GM23338 (cell line): ENCODE results near the gene LIMCH1. TPM values are rescaled to one million over a fixed set of nuclear protein-coding genes. Genes with fewer than 3 reads are reported as not detected.

Experiments used
- ATAC-seq: fragments of 200-7000 bp; cut with Tn5 transposase; 3 replicates; pipeline ENCODE4 v1.9.1; 2020
- DNase-seq: peaks from one replicate; pipeline ENCODE4 v3.0.0-alpha.2; 2015; ENCODE audit warnings: low spot score
- H2AFZ ChIP-seq: fragments of 200-600 bp; sonication (generic); 2 replicates; pipeline ENCODE4 v1.8.0; 2016; ENCODE audit warnings: antibody characterized with exemption, mild to moderate bottlenecking, moderate library complexity
- H3F3A ChIP-seq: fragments of 200-600 bp; sonication (generic); replicated peaks from 2 replicates; pipeline ENCODE4 v1.8.0; 2017; ENCODE audit warnings: antibody characterized with exemption, mixed run types, low read depth
- H3K27ac ChIP-seq: fragments of 200-600 bp; sonication (generic); 2 replicates; pipeline ENCODE4 v1.6.1; 2016; ENCODE audit warnings: low read depth
- H3K27me3 ChIP-seq: fragments of 200-600 bp; sonication (generic); 2 replicates; pipeline ENCODE4 v1.8.0; 2016; ENCODE audit warnings: mild to moderate bottlenecking, mixed run types, moderate library complexity; ENCODE audit not compliant: insufficient read depth
- H3K36me3 ChIP-seq: fragments of 200-600 bp; sonication (generic); 2 replicates; pipeline ENCODE4 v1.8.0; 2016; ENCODE audit warnings: mild to moderate bottlenecking; ENCODE audit not compliant: insufficient read depth
- H3K4me1 ChIP-seq: fragments of 200-600 bp; sonication (generic); 2 replicates; pipeline ENCODE4 v1.8.0; 2016; ENCODE audit warnings: mild to moderate bottlenecking, moderate library complexity; ENCODE audit not compliant: insufficient read depth
- H3K4me2 ChIP-seq: fragments of 200-600 bp; sonication (generic); 2 replicates; pipeline ENCODE4 v1.7.1; 2017; ENCODE audit warnings: mixed run types
- H3K4me3 ChIP-seq: fragments of 200-600 bp; sonication (generic); 2 replicates; pipeline ENCODE4 v1.6.1; 2016; ENCODE audit warnings: mixed run types
- H3K79me2 ChIP-seq: fragments of 200-600 bp; sonication (generic); replicated peaks from 2 replicates; pipeline ENCODE4 v1.8.0; 2017; ENCODE audit warnings: mild to moderate bottlenecking; ENCODE audit not compliant: insufficient read depth
- H3K9me2 ChIP-seq: fragments of 200-600 bp; sonication (generic); 2 replicates; pipeline ENCODE4 v1.8.0; 2017; ENCODE audit not compliant: insufficient read depth
- H4K20me1 ChIP-seq: fragments of 200-600 bp; sonication (generic); replicated peaks from 2 replicates; pipeline ENCODE4 v1.8.0; 2017; ENCODE audit warnings: mild to moderate bottlenecking; ENCODE audit not compliant: insufficient read depth
- H3K27ac Mint-ChIP-seq: 2 replicates; pipeline ENCODE4 v1.8.0; 2020; ENCODE audit warnings: inconsistent platforms, mild to moderate bottlenecking, moderate library complexity, mixed read lengths
- H3K27me3 Mint-ChIP-seq: 3 replicates; pipeline ENCODE4 v1.8.0; 2022; ENCODE audit warnings: low read depth, mild to moderate bottlenecking, moderate library complexity, mixed read lengths, inconsistent platforms; ENCODE audit not compliant: insufficient read depth, poor library complexity
- H3K36me3 Mint-ChIP-seq: 3 replicates; pipeline ENCODE4 v1.8.0; 2021; ENCODE audit warnings: low read depth, mild to moderate bottlenecking, inconsistent platforms, moderate library complexity, mixed read lengths
- H3K4me1 Mint-ChIP-seq: 3 replicates; pipeline ENCODE4 v1.8.0; 2020; ENCODE audit warnings: mild to moderate bottlenecking, inconsistent platforms, mixed read lengths
- H3K4me3 Mint-ChIP-seq: 3 replicates; pipeline ENCODE4 v1.8.0; 2021; ENCODE audit warnings: moderate library complexity, mild to moderate bottlenecking, inconsistent platforms, mixed read lengths
- H3K9me3 Mint-ChIP-seq: 3 replicates; pipeline ENCODE4 v1.8.0; 2020; ENCODE audit warnings: moderate library complexity, mild to moderate bottlenecking, inconsistent platforms, mixed read lengths
- CREB1 ChIP-seq: fragments of 250-450 bp; sonication (Bioruptor Pico); IDR thresholded peaks from 2 replicates; pipeline ENCODE4 v1.5.0; 2020; ENCODE audit warnings: low read depth, mild to moderate bottlenecking, moderate library complexity
- EZH2 ChIP-seq: fragments of 200-600 bp; sonication (generic); IDR thresholded peaks from one replicate; pipeline ENCODE4 v1.8.0; 2017; ENCODE audit warnings: antibody characterized with exemption, mild to moderate bottlenecking, low read depth; ENCODE audit not compliant: unreplicated experiment
- EZH2phosphoT487 ChIP-seq: fragments of 200-600 bp; sonication (generic); IDR thresholded peaks from one replicate; pipeline ENCODE4 v1.8.1; 2018; ENCODE audit warnings: antibody characterized with exemption; ENCODE audit not compliant: unreplicated experiment
- JUNB ChIP-seq: IDR thresholded peaks from one replicate; pipeline ENCODE4 v1.6.1; 2016; ENCODE audit warnings: antibody characterized with exemption; ENCODE audit not compliant: unreplicated experiment
- NANOG ChIP-seq: IDR thresholded peaks from 2 replicates; pipeline ENCODE4 v1.6.1; 2016; ENCODE audit warnings: antibody characterized with exemption, borderline replicate concordance
- POLR2AphosphoS5 ChIP-seq: IDR thresholded peaks from 2 replicates; pipeline ENCODE4 v1.6.1; 2016; ENCODE audit warnings: antibody characterized with exemption, low read depth
- STAT1 ChIP-seq: IDR thresholded peaks from one replicate; pipeline ENCODE4 v1.6.1; 2016; ENCODE audit warnings: antibody characterized with exemption; ENCODE audit not compliant: unreplicated experiment
- ZNF114 ChIP-seq: fragments of 250-450 bp; sonication (Bioruptor Pico); IDR thresholded peaks from 2 replicates; pipeline ENCODE4 v1.5.0; 2020; ENCODE audit warnings: mild to moderate bottlenecking, moderate library complexity
- ZNF331 ChIP-seq: fragments of 250-450 bp; sonication (Bioruptor Pico); IDR thresholded peaks from 2 replicates; pipeline ENCODE4 v1.5.0; 2020; ENCODE audit warnings: low read depth, mild to moderate bottlenecking, moderate library complexity
- polyA plus RNA-seq: library from polyadenylated mRNA; unstranded; fragments of >200 nt; fragmentation: Nextera tagmentation; extraction: Ambion mirVana; gene quantifications from 2 replicates; pipeline ENCODE4 v1.2.1, GENCODE V29; 2016
- total RNA-seq: library from RNA; depleted of rRNA; stranded (reverse); fragments of >200 nt; shearing (Covaris generic); gene quantifications from 2 replicates; pipeline ENCODE4 v1.2.3, GENCODE V29; 2014
- TF ChIP-seq, protein P1 (sequence below): fragments of 250-450 bp; sonication (Bioruptor Pico); IDR thresholded peaks from 2 replicates; pipeline ENCODE4 v1.5.0; 2020; ENCODE audit warnings: mild to moderate bottlenecking, moderate library complexity
- TF ChIP-seq, protein P2 (sequence below): IDR thresholded peaks from one replicate; pipeline ENCODE4 v1.6.1; 2018; ENCODE audit warnings: antibody characterized with exemption; ENCODE audit not compliant: unreplicated experiment
- TF ChIP-seq, protein P3 (sequence below): IDR thresholded peaks from 2 replicates; pipeline ENCODE4 v1.6.1; 2016; ENCODE audit warnings: antibody characterized with exemption
- TF ChIP-seq, protein P4 (sequence below), 2 experiments: fragments of 200-600 bp in 1 of 2; sonication (generic) in 1 of 2; conservative IDR thresholded peaks; 2 replicates each; pipeline versions ENCODE4 v1.5.1 to v1.6.1; 2016 to 2017; ENCODE audit warnings: antibody characterized with exemption in 2 of 2, low read depth in 2 of 2, mild to moderate bottlenecking in 2 of 2, moderate library complexity in 1 of 2

LIMCH1 gene
- total and polyA plus RNA-seq, 2 experiments from 2014 or later, result 1.5 TPM

DNA sequence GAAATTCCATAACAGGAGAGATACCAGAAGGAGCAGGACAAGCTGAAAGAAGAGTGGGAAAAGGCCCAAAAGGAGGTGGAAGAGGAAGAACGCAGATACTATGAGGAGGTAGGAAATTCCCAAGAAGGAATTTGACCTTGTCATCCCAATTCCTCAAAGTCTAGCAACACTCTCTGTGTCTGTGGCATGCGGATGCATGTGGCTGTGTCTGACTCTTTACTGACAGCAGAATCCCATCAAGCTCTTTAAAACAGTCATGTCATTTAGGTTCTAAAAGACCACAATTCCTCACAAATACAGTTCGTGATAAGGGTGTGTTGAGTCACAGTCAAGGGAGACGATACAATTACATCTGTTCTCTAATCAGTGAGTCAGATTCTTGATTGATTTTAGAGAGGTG, 142.0 kb downstream of the LIMCH1 start:
- Histone ChIP-seq H4K20me1 (no peaks in the 10 kb centered on the region), H3K36me3 (no peaks in the 10 kb centered on the region), H2AFZ (no peak overlapping the region), H3K4me2 (no peak overlapping the region), H3K27ac (no peak overlapping the region), H3F3A (no peaks in the 10 kb centered on the region), H3K4me3 (no peak overlapping the region), H3K4me1 (peaks cover 7% of the 10 kb centered on the region; the same call in 1 of the 2 replicates), H3K9me2 (peaks cover 1% of the 10 kb centered on the region; the same call in 1 of the 2 replicates), H3K79me2 (no peaks in the 10 kb centered on the region), H3K27me3 (no peaks in the 10 kb centered on the region)
- peaks cover 6% of the 10 kb centered on the region; the same call in 2 of the 3 replicates for H3K4me1 Mint-ChIP-seq
- peaks cover 3% of the 10 kb centered on the region for H3K27me3 Mint-ChIP-seq
- ATAC-seq (no peak), DNase-seq (no peak)
- no peak overlapping the region for H3K27ac Mint-ChIP-seq
- no peak overlapping the region for H3K4me3 Mint-ChIP-seq
- H3K9me3 Mint-ChIP-seq, result no peaks in the 10 kb centered on the region
- TF ChIP-seq, protein P1, sequence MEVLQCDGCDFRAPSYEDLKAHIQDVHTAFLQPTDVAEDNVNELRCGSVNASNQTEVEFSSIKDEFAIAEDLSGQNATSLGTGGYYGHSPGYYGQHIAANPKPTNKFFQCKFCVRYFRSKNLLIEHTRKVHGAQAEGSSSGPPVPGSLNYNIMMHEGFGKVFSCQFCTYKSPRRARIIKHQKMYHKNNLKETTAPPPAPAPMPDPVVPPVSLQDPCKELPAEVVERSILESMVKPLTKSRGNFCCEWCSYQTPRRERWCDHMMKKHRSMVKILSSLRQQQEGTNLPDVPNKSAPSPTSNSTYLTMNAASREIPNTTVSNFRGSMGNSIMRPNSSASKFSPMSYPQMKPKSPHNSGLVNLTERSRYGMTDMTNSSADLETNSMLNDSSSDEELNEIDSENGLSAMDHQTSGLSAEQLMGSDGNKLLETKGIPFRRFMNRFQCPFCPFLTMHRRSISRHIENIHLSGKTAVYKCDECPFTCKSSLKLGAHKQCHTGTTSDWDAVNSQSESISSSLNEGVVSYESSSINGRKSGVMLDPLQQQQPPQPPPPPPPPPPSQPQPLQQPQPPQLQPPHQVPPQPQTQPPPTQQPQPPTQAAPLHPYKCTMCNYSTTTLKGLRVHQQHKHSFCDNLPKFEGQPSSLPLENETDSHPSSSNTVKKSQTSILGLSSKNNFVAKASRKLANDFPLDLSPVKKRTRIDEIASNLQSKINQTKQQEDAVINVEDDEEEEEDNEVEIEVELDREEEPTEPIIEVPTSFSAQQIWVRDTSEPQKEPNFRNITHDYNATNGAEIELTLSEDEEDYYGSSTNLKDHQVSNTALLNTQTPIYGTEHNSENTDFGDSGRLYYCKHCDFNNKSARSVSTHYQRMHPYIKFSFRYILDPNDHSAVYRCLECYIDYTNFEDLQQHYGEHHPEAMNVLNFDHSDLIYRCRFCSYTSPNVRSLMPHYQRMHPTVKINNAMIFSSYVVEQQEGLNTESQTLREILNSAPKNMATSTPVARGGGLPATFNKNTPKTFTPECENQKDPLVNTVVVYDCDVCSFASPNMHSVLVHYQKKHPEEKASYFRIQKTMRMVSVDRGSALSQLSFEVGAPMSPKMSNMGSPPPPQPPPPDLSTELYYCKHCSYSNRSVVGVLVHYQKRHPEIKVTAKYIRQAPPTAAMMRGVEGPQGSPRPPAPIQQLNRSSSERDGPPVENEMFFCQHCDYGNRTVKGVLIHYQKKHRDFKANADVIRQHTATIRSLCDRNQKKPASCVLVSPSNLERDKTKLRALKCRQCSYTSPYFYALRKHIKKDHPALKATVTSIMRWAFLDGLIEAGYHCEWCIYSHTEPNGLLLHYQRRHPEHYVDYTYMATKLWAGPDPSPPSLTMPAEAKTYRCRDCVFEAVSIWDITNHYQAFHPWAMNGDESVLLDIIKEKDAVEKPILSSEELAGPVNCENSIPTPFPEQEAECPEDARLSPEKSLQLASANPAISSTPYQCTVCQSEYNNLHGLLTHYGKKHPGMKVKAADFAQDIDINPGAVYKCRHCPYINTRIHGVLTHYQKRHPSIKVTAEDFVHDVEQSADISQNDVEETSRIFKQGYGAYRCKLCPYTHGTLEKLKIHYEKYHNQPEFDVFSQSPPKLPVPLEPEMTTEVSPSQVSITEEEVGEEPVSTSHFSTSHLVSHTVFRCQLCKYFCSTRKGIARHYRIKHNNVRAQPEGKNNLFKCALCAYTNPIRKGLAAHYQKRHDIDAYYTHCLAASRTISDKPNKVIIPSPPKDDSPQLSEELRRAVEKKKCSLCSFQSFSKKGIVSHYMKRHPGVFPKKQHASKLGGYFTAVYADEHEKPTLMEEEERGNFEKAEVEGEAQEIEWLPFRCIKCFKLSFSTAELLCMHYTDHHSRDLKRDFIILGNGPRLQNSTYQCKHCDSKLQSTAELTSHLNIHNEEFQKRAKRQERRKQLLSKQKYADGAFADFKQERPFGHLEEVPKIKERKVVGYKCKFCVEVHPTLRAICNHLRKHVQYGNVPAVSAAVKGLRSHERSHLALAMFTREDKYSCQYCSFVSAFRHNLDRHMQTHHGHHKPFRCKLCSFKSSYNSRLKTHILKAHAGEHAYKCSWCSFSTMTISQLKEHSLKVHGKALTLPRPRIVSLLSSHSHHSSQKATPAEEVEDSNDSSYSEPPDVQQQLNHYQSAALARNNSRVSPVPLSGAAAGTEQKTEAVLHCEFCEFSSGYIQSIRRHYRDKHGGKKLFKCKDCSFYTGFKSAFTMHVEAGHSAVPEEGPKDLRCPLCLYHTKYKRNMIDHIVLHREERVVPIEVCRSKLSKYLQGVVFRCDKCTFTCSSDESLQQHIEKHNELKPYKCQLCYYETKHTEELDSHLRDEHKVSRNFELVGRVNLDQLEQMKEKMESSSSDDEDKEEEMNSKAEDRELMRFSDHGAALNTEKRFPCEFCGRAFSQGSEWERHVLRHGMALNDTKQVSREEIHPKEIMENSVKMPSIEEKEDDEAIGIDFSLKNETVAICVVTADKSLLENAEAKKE (CRISPR knock-in tag), result no peak
- TF ChIP-seq, protein P2, sequence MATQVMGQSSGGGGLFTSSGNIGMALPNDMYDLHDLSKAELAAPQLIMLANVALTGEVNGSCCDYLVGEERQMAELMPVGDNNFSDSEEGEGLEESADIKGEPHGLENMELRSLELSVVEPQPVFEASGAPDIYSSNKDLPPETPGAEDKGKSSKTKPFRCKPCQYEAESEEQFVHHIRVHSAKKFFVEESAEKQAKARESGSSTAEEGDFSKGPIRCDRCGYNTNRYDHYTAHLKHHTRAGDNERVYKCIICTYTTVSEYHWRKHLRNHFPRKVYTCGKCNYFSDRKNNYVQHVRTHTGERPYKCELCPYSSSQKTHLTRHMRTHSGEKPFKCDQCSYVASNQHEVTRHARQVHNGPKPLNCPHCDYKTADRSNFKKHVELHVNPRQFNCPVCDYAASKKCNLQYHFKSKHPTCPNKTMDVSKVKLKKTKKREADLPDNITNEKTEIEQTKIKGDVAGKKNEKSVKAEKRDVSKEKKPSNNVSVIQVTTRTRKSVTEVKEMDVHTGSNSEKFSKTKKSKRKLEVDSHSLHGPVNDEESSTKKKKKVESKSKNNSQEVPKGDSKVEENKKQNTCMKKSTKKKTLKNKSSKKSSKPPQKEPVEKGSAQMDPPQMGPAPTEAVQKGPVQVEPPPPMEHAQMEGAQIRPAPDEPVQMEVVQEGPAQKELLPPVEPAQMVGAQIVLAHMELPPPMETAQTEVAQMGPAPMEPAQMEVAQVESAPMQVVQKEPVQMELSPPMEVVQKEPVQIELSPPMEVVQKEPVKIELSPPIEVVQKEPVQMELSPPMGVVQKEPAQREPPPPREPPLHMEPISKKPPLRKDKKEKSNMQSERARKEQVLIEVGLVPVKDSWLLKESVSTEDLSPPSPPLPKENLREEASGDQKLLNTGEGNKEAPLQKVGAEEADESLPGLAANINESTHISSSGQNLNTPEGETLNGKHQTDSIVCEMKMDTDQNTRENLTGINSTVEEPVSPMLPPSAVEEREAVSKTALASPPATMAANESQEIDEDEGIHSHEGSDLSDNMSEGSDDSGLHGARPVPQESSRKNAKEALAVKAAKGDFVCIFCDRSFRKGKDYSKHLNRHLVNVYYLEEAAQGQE, result no peak
- no peak for TF ChIP-seq CREB1 (CRISPR knock-in tag)
- TF ChIP-seq, protein P3, sequence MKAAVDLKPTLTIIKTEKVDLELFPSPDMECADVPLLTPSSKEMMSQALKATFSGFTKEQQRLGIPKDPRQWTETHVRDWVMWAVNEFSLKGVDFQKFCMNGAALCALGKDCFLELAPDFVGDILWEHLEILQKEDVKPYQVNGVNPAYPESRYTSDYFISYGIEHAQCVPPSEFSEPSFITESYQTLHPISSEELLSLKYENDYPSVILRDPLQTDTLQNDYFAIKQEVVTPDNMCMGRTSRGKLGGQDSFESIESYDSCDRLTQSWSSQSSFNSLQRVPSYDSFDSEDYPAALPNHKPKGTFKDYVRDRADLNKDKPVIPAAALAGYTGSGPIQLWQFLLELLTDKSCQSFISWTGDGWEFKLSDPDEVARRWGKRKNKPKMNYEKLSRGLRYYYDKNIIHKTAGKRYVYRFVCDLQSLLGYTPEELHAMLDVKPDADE, result no peak
- TF ChIP-seq POLR2AphosphoS5, result no peak
- no peak for TF ChIP-seq ZNF331 (CRISPR knock-in tag)
- TF ChIP-seq, protein P4, sequence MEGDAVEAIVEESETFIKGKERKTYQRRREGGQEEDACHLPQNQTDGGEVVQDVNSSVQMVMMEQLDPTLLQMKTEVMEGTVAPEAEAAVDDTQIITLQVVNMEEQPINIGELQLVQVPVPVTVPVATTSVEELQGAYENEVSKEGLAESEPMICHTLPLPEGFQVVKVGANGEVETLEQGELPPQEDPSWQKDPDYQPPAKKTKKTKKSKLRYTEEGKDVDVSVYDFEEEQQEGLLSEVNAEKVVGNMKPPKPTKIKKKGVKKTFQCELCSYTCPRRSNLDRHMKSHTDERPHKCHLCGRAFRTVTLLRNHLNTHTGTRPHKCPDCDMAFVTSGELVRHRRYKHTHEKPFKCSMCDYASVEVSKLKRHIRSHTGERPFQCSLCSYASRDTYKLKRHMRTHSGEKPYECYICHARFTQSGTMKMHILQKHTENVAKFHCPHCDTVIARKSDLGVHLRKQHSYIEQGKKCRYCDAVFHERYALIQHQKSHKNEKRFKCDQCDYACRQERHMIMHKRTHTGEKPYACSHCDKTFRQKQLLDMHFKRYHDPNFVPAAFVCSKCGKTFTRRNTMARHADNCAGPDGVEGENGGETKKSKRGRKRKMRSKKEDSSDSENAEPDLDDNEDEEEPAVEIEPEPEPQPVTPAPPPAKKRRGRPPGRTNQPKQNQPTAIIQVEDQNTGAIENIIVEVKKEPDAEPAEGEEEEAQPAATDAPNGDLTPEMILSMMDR (conservative IDR thresholded peaks at IDR 0.05; ENCODE audit: low read depth in 2 of 2), result no peak
- no peak for TF ChIP-seq EZH2phosphoT487
- TF ChIP-seq NANOG, result no peak
- no peak for TF ChIP-seq ZNF114 (CRISPR knock-in tag)
- TF ChIP-seq JUNB, result no peak
- TF ChIP-seq EZH2, result no peak
- no peak for TF ChIP-seq STAT1
- no peaks in the 10 kb centered on the region for H3K36me3 Mint-ChIP-seq
